ENCODE measurements around the gene ELP2. TPM values are rescaled to one million over a fixed set of nuclear protein-coding genes. Genes with fewer than 3 reads are reported as not detected.

ELP2 gene
- total and polyA plus RNA-seq, 2 experiments from 2014 or later: 54.3 to 63.8 TPM

Other genes starting within 250 kb of the ELP2 start
- gene RPRD1A, start 62.3 kb upstream of the ELP2 start, total RNA-seq: 65.8 and 68.0 TPM in 2 replicates
- 23.3 and 23.7 TPM in 2 replicates for gene RPRD1A, start 62.3 kb upstream of the ELP2 start, polyA plus RNA-seq
- gene SLC39A6, start 559 bp upstream of the ELP2 start, total RNA-seq: 53.6 and 59.6 TPM in 2 replicates
- 46.6 and 48.3 TPM in 2 replicates for gene SLC39A6, start 559 bp upstream of the ELP2 start, polyA plus RNA-seq
- 7.9 and 8.6 TPM in 2 replicates for gene MOCOS, start 57.6 kb downstream of the ELP2 start, total RNA-seq
- 3.1 and 6.0 TPM in 2 replicates for gene MOCOS, start 57.6 kb downstream of the ELP2 start, polyA plus RNA-seq
- 2.6 and 2.7 TPM in 2 replicates for gene FHOD3, start 167.8 kb downstream of the ELP2 start, total RNA-seq
- gene FHOD3, start 167.8 kb downstream of the ELP2 start, polyA plus RNA-seq: 1.4 and 1.7 TPM in 2 replicates

Data from hepatocyte (in vitro differentiated cells).